Activated CD8-positive, alpha-beta T cell treated with anti-CD3 and anti-CD28 coated beads for 36 hours (primary cell): ENCODE results near the gene PRKN. TPM values are rescaled to one million over a fixed set of nuclear protein-coding genes. Genes with fewer than 3 reads are reported as not detected.

ENCODE experiments used
- ATAC-seq: fragments of 200-7000 bp; cut with Tn5 transposase; one replicate; pipeline ENCODE4 v1.10.0; 2021; ENCODE audit warnings: mild to moderate bottlenecking, moderate library complexity
- CTCF ChIA-PET: fragments of 350-600 bp; sonication (Branson Sonifier 250); formaldehyde crosslinking; loops from one replicate; lab custom pipeline; 2021; ENCODE audit warnings: antibody characterized with exemption; lab: Charles Lee
- POLR2A ChIA-PET: fragments of 350-600 bp; sonication (Branson Sonifier 250); formaldehyde crosslinking; loops from one replicate; lab custom pipeline; 2021; ENCODE audit warnings: antibody characterized with exemption; lab: Charles Lee
- DNase-seq: peaks from one replicate; pipeline ENCODE4 v3.0.0-alpha.2; 2020
- H3K27ac Mint-ChIP-seq: one replicate; pipeline ENCODE4 v1.8.0; 2021; ENCODE audit warnings: mild to moderate bottlenecking, mixed read lengths
- H3K27me3 Mint-ChIP-seq: one replicate; pipeline ENCODE4 v1.8.0; 2021; ENCODE audit warnings: mixed read lengths
- H3K36me3 Mint-ChIP-seq: one replicate; pipeline ENCODE4 v1.8.0; 2021; ENCODE audit warnings: low read depth, mixed read lengths
- H3K4me1 Mint-ChIP-seq: one replicate; pipeline ENCODE4 v1.8.0; 2021; ENCODE audit warnings: low read depth, mixed read lengths
- H3K4me3 Mint-ChIP-seq: one replicate; pipeline ENCODE4 v1.8.0; 2021; ENCODE audit warnings: mild to moderate bottlenecking, moderate library complexity, mixed read lengths
- H3K9me3 Mint-ChIP-seq: one replicate; pipeline ENCODE4 v1.8.0; 2021; ENCODE audit warnings: mixed read lengths
- CTCF ChIP-seq: fragments of 200-600 bp; IDR thresholded peaks from one replicate; pipeline ENCODE4 v1.8.0; 2022; ENCODE audit warnings: antibody characterized with exemption, mild to moderate bottlenecking
- intact Hi-C: fragments of 100-400 bp; cut with micrococcal nuclease; formaldehyde crosslinking; loops from one replicate; pipeline ENCODE4 v1.10.0; 2022
- total RNA-seq, 2 experiments: library from RNA; stranded (reverse); gene quantifications; one replicate each; pipeline ENCODE4 v1.2.3, GENCODE V29; 2021

Gene PRKN
- total RNA-seq, 2 experiments from 2014 or later = 1.2 to 1.4 TPM

DNA sequence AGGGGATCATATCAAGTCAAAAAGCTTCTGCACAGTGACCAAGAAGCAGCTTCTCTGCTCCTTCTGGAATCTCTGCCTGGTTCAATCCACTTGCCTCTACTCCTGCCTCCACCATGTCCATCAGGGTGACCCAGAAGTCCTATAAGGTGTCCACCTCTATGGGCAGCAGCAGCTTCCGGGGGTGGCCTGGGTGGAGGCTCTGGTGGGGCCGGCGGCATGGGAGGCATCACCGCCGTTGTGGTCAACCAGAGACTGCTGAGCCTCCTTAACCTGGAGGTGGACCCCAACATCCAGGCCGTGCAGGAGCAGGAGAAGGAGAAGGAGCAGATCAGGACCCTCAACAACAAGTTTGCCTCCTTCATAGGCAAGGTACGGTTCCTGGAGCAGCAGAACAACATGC is 159.3 kb downstream of the PRKN start:
- Mint-ChIP-seq H3K27me3 (no peaks in the 10 kb centered on the region), H3K4me1 (no peaks in the 10 kb centered on the region), H3K36me3 (peaks cover 12% of the 10 kb centered on the region), H3K27ac (no peak overlapping the region), H3K9me3 (peaks cover 23% of the 10 kb centered on the region), H3K4me3 (no peak overlapping the region)
- no peak for TF ChIP-seq CTCF
- intact Hi-C loops = no loop called here
- ChIA-PET CTCF (no interaction called here), POLR2A (no interaction called here)
- ATAC-seq (no peak), DNase-seq (no peak)

- no peak for TF ChIP-seq CTCF
- H3K4me1 Mint-ChIP-seq = no peaks in the 10 kb centered on the region
- POLR2A ChIA-PET = no interaction called here
- no peaks in the 10 kb centered on the region for H3K27me3 Mint-ChIP-seq
- ATAC-seq (no peak), DNase-seq (no peak)
- no peak overlapping the region for H3K4me3 Mint-ChIP-seq
- no peak overlapping the region for H3K27ac Mint-ChIP-seq
- CTCF ChIA-PET = no interaction called here
- peaks cover 9% of the 10 kb centered on the region for H3K36me3 Mint-ChIP-seq
- peaks cover 18% of the 10 kb centered on the region for H3K9me3 Mint-ChIP-seq
- intact Hi-C loops = no loop called here
Observed at GRCh38 chr6:162562041-162562440, 165.5 kb downstream of the PRKN start.

GRCh38 chr6:162560891-162561290 is 166.7 kb downstream of the PRKN start:
- intact Hi-C loops = no loop called here
- ChIA-PET POLR2A (no interaction called here), CTCF (no interaction called here)
- no peak for ATAC-seq
- TF ChIP-seq CTCF = no peak
- DNase-seq = no peak
- Mint-ChIP-seq H3K27me3 (no peaks in the 10 kb centered on the region), H3K4me3 (no peak overlapping the region), H3K9me3 (peaks cover 18% of the 10 kb centered on the region), H3K27ac (no peak overlapping the region), H3K36me3 (peaks cover 5% of the 10 kb centered on the region), H3K4me1 (no peaks in the 10 kb centered on the region)

DNA sequence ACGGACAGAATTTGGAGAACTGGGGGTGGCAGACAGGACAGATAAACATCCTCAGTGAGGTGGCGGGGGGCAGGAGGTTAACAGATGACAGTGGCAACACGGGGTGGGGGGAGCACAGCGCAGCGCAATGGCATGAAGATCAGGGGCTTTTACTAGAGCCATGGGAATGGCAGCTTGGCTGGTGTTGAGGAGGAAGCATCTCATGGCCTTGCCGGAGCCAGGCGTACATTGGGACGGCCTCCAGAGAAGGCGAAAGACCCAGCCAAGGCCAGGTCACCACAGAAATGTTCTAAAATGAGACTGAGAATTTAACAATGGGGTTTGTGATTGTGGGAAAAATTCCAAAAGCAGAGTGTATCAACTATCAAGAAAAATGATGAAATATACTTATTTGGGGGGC is 173.0 kb downstream of the PRKN start:
- Mint-ChIP-seq H3K27me3 (no peaks in the 10 kb centered on the region), H3K4me3 (no peak overlapping the region), H3K9me3 (peaks cover 7% of the 10 kb centered on the region), H3K4me1 (no peaks in the 10 kb centered on the region), H3K27ac (no peak overlapping the region), H3K36me3 (peaks cover 6% of the 10 kb centered on the region)
- ATAC-seq = no peak
- intact Hi-C loops = no loop called here
- POLR2A ChIA-PET = no interaction called here
- DNase-seq = no peak
- TF ChIP-seq CTCF = no peak
- CTCF ChIA-PET = no interaction called here

GRCh38 chr6:162546905-162547304 is 180.7 kb downstream of the PRKN start:
- DNase-seq = no peak
- H3K27me3 Mint-ChIP-seq = no peaks in the 10 kb centered on the region
- no peak for TF ChIP-seq CTCF
- intact Hi-C loops = no loop called here
- no peak overlapping the region for H3K4me3 Mint-ChIP-seq
- no peak overlapping the region for H3K27ac Mint-ChIP-seq
- POLR2A ChIA-PET = no interaction called here
- H3K9me3 Mint-ChIP-seq = peaks cover under 1% of the 10 kb centered on the region
- H3K4me1 Mint-ChIP-seq = no peaks in the 10 kb centered on the region
- H3K36me3 Mint-ChIP-seq = no peaks in the 10 kb centered on the region
- CTCF ChIA-PET = no interaction called here
- no peak for ATAC-seq
